H9 (cell line): ENCODE measurements around the gene TFPI. TPM values are rescaled to one million over a fixed set of nuclear protein-coding genes. Genes with fewer than 3 reads are reported as not detected.
"Not testable (repeated sequence)": the region's sequence is repeated elsewhere in the genome, so short reads cannot be mapped to it uniquely, and the experiment has no call there.

ENCODE experiments used
- DNase-seq: peaks from one replicate; pipeline ENCODE4 v3.0.0-alpha.2; 2017
- H2AFZ ChIP-seq: one replicate; pipeline ENCODE4 v1.6.1; 2013; ENCODE audit warnings: mild to moderate bottlenecking, low read length, control low read depth, moderate library complexity
- H2AK5ac ChIP-seq: 2 replicates; pipeline ENCODE4 v1.6.1; 2013; ENCODE audit warnings: low read length, control low read depth, mixed read lengths; ENCODE audit not compliant: insufficient read length
- H2BK120ac ChIP-seq: one replicate; pipeline ENCODE4 v1.6.1; 2013; ENCODE audit warnings: low read depth, mild to moderate bottlenecking, low read length, control low read depth, inconsistent platforms; ENCODE audit not compliant: poor library complexity, severe bottlenecking
- H2BK12ac ChIP-seq: 2 replicates; pipeline ENCODE4 v1.6.1; 2013; ENCODE audit warnings: low read length, control low read depth, mixed read lengths, low read depth; ENCODE audit not compliant: insufficient read length
- H2BK15ac ChIP-seq: 2 replicates; pipeline ENCODE4 v1.6.1; 2013; ENCODE audit warnings: low read depth, low read length, control low read depth
- H2BK20ac ChIP-seq: one replicate; pipeline ENCODE4 v1.6.1; 2013; ENCODE audit warnings: low read depth, mild to moderate bottlenecking, low read length, control low read depth, inconsistent platforms; ENCODE audit not compliant: poor library complexity, severe bottlenecking
- H2BK5ac ChIP-seq: 2 replicates; pipeline ENCODE4 v1.6.1; 2013; ENCODE audit warnings: low read length, control low read depth, mixed read lengths; ENCODE audit not compliant: insufficient read length
- H3K14ac ChIP-seq: 2 replicates; pipeline ENCODE4 v1.6.1; 2013; ENCODE audit warnings: low read length, control low read depth; ENCODE audit not compliant: insufficient read depth
- H3K18ac ChIP-seq: 2 replicates; pipeline ENCODE4 v1.6.1; 2013; ENCODE audit warnings: low read depth, mild to moderate bottlenecking, mixed read lengths, low read length, control low read depth; ENCODE audit not compliant: insufficient read length
- H3K23ac ChIP-seq: 2 replicates; pipeline ENCODE4 v1.6.1; 2013; ENCODE audit warnings: low read length, control low read depth, mixed read lengths, low read depth; ENCODE audit not compliant: insufficient read length
- H3K23me2 ChIP-seq: 2 replicates; pipeline ENCODE4 v1.6.1; 2013; ENCODE audit warnings: low read depth, mild to moderate bottlenecking, mixed read lengths, low read length, control low read depth; ENCODE audit not compliant: insufficient read length, poor library complexity, severe bottlenecking
- H3K27ac ChIP-seq: 2 replicates; pipeline ENCODE4 v1.5.1; 2013; ENCODE audit warnings: low read length, control low read depth, mixed read lengths, low read depth; ENCODE audit not compliant: insufficient read length
- H3K27me3 ChIP-seq: 2 replicates; pipeline ENCODE4 v1.6.1; 2013; ENCODE audit warnings: low read length, control low read depth, inconsistent platforms; ENCODE audit not compliant: insufficient read depth
- H3K4ac ChIP-seq: 2 replicates; pipeline ENCODE4 v1.6.1; 2013; ENCODE audit warnings: low read depth, mild to moderate bottlenecking, control low read depth, inconsistent platforms, low read length, moderate library complexity
- H3K4me1 ChIP-seq: 2 replicates; pipeline ENCODE4 v1.6.1; 2013; ENCODE audit warnings: low read length, control low read depth, inconsistent platforms; ENCODE audit not compliant: insufficient read depth
- H3K4me2 ChIP-seq: 2 replicates; pipeline ENCODE4 v1.6.1; 2013; ENCODE audit warnings: low read length, control low read depth, mixed read lengths; ENCODE audit not compliant: insufficient read length, insufficient read depth
- H3K56ac ChIP-seq: 2 replicates; pipeline ENCODE4 v1.6.1; 2013; ENCODE audit warnings: low read depth, mild to moderate bottlenecking, mixed read lengths, low read length, control low read depth; ENCODE audit not compliant: insufficient read length
- H3K79me1 ChIP-seq: 2 replicates; pipeline ENCODE4 v1.6.1; 2013; ENCODE audit warnings: low read depth, mild to moderate bottlenecking, moderate library complexity, low read length, control low read depth, inconsistent platforms; ENCODE audit not compliant: insufficient read depth, poor library complexity, severe bottlenecking
- H3K79me2 ChIP-seq: 2 replicates; pipeline ENCODE4 v1.6.1; 2013; ENCODE audit warnings: low read length, control low read depth, inconsistent platforms; ENCODE audit not compliant: insufficient read depth
- H3K9ac ChIP-seq: 2 replicates; pipeline ENCODE4 v1.6.1; 2013; ENCODE audit warnings: low read length, control low read depth, mixed read lengths; ENCODE audit not compliant: insufficient read length; ENCODE audit errors: extremely low read depth
- H3K9me3 ChIP-seq: one replicate; pipeline ENCODE4 v1.6.1; 2013; ENCODE audit warnings: low read depth, low read length, inconsistent platforms; ENCODE audit not compliant: control insufficient read depth
- H3T11ph ChIP-seq: one replicate; pipeline ENCODE4 v1.6.1; 2013; ENCODE audit warnings: mild to moderate bottlenecking, low read length, control low read depth, inconsistent platforms
- H4K20me1 ChIP-seq: one replicate; pipeline ENCODE4 v1.6.1; 2013; ENCODE audit not compliant: control insufficient read depth, insufficient read length, insufficient read depth
- H4K5ac ChIP-seq: 2 replicates; pipeline ENCODE4 v1.6.1; 2013; ENCODE audit warnings: low read depth, mild to moderate bottlenecking, mixed read lengths, low read length, control low read depth; ENCODE audit not compliant: insufficient read length
- H4K8ac ChIP-seq: replicated peaks from 2 replicates; pipeline ENCODE4 v1.6.1; 2013; ENCODE audit warnings: low read length, control low read depth, mixed read lengths, low read depth; ENCODE audit not compliant: insufficient read length
- H4K91ac ChIP-seq: 2 replicates; pipeline ENCODE4 v1.6.1; 2013; ENCODE audit warnings: low read depth, mild to moderate bottlenecking, moderate library complexity, mixed read lengths, low read length, control low read depth; ENCODE audit not compliant: insufficient read length
- H3K27ac Mint-ChIP-seq, 3 experiments: 2 replicates in 2 of 3; 3 replicates in 1 of 3; pipeline ENCODE4 v1.8.0; 2020 to 2021; ENCODE audit warnings: mixed read lengths in 3 of 3, mild to moderate bottlenecking in 1 of 3, moderate library complexity in 1 of 3
- H3K27me3 Mint-ChIP-seq: 2 replicates; pipeline ENCODE4 v1.8.0; 2021; ENCODE audit warnings: low read depth, mild to moderate bottlenecking, moderate library complexity, mixed read lengths
- H3K36me3 Mint-ChIP-seq, 3 experiments: 2 replicates in 2 of 3; 3 replicates in 1 of 3; pipeline ENCODE4 v1.8.0; 2020 to 2021; ENCODE audit warnings: low read depth in 3 of 3, mixed read lengths in 3 of 3; ENCODE audit not compliant: insufficient read depth in 1 of 3
- H3K4me1 Mint-ChIP-seq, 2 experiments: 2 replicates each; pipeline ENCODE4 v1.8.0; 2020; ENCODE audit warnings: mixed read lengths in 2 of 2
- H3K4me3 Mint-ChIP-seq, 2 experiments: 2 replicates in 1 of 2; 3 replicates in 1 of 2; pipeline ENCODE4 v1.8.0; 2020 to 2021; ENCODE audit warnings: mild to moderate bottlenecking in 2 of 2, mixed read lengths in 2 of 2, moderate library complexity in 1 of 2
- H3K9me3 Mint-ChIP-seq, 2 experiments: 2 replicates in 1 of 2; 3 replicates in 1 of 2; pipeline ENCODE4 v1.8.0; 2020; ENCODE audit warnings: mild to moderate bottlenecking in 2 of 2, mixed read lengths in 2 of 2, moderate library complexity in 1 of 2
- WGBS: extraction: QIAGEN DNeasy Blood & Tissue Kit; methylation state at CpG from one replicate; pipeline ENCODE4 v1.1.7; 2013; ENCODE audit warnings: missing lambda C conversion rate, low lambda C conversion rate, mixed read lengths; ENCODE audit not compliant: insufficient read length; ENCODE audit errors: extremely low coverage; 5-methylcytosine and 5-hydroxymethylcytosine counted together
- total RNA-seq: library from RNA; stranded (reverse); gene quantifications from 2 replicates; pipeline ENCODE4 v1.2.1, GENCODE V29; 2021

TFPI gene
- total RNA-seq, 1 experiment from 2014 or later = 5.8 TPM

GRCh38 chr2:187513460-187514234, 40.6 kb downstream of the TFPI start:
- not testable (repeated sequence) for H3K23ac ChIP-seq, H3K27ac ChIP-seq, H4K5ac ChIP-seq, H3K4me3 Mint-ChIP-seq, H3K27me3 ChIP-seq, H2BK12ac ChIP-seq, H4K8ac ChIP-seq, H2AFZ ChIP-seq, H3K9ac ChIP-seq, H3K23me2 ChIP-seq, H3K27me3 Mint-ChIP-seq, H3K79me2 ChIP-seq, H3K79me1 ChIP-seq, H3K14ac ChIP-seq, H2BK20ac ChIP-seq, H4K91ac ChIP-seq, H3K27ac Mint-ChIP-seq, DNase-seq, H3K4ac ChIP-seq, H4K20me1 ChIP-seq, H3K4me1 ChIP-seq, H3K9me3 ChIP-seq, H3K56ac ChIP-seq, H2BK15ac ChIP-seq, H2AK5ac ChIP-seq, H3K18ac ChIP-seq, H2BK120ac ChIP-seq, H3T11ph ChIP-seq, H2BK5ac ChIP-seq, H3K4me2 ChIP-seq
- no CpG with 5 or more reads among the region's 5 CpGs for WGBS
- peaks cover 24% of the 10 kb centered on the region in 3 experiments for H3K36me3 Mint-ChIP-seq
- H3K9me3 Mint-ChIP-seq = peaks cover 23% of the 10 kb centered on the region in 2 experiments
- peaks cover 39 to 49% of the 10 kb centered on the region in 2 experiments for H3K4me1 Mint-ChIP-seq
